OCI-LY1 (cell line): ENCODE results near the gene KLK7.

Experiments
- H2AFZ ChIP-seq: fragments of 200-600 bp; sonication (generic), shearing (Covaris generic); 2 replicates; pipeline ENCODE4 v1.6.0; 2014; ENCODE audit warnings: antibody characterized with exemption, mild to moderate bottlenecking, low read length
- H3F3A ChIP-seq: fragments of 200-600 bp; sonication (generic), shearing (Covaris generic); 2 replicates; pipeline ENCODE4 v1.6.0; 2014; ENCODE audit warnings: mild to moderate bottlenecking, antibody characterized with exemption, low read length, moderate library complexity; ENCODE audit not compliant: insufficient read depth
- H3K27ac ChIP-seq: fragments of 200-600 bp; sonication (generic); 2 replicates; pipeline ENCODE4 v1.5.1; 2014; ENCODE audit warnings: low read length, mixed run types, mild to moderate bottlenecking, low read depth; ENCODE audit not compliant: poor library complexity, severe bottlenecking
- H3K27me3 ChIP-seq: fragments of 200-600 bp; sonication (generic); 2 replicates; pipeline ENCODE4 v1.6.0; 2014; ENCODE audit warnings: antibody characterized with exemption, mild to moderate bottlenecking, low read length, moderate library complexity; ENCODE audit not compliant: insufficient read depth
- H3K36me3 ChIP-seq: fragments of 200-600 bp; sonication (generic); 2 replicates; pipeline ENCODE4 v1.6.1; 2014; ENCODE audit warnings: mild to moderate bottlenecking, antibody characterized with exemption, low read length, moderate library complexity, mixed read lengths; ENCODE audit not compliant: insufficient read depth
- H3K4me1 ChIP-seq: fragments of 200-600 bp; sonication (generic); 2 replicates; pipeline ENCODE4 v1.5.1; 2014; ENCODE audit warnings: mild to moderate bottlenecking, low read length, moderate library complexity; ENCODE audit not compliant: insufficient read depth, severe bottlenecking
- H3K4me2 ChIP-seq: fragments of 200-600 bp; sonication (generic), shearing (Covaris generic); 2 replicates; pipeline ENCODE4 v1.6.1; 2014; ENCODE audit warnings: low read length
- H3K4me3 ChIP-seq: fragments of 200-600 bp; sonication (generic); 2 replicates; pipeline ENCODE4 v1.5.1; 2014; ENCODE audit warnings: low read length, low read depth, mild to moderate bottlenecking, mixed read lengths; ENCODE audit not compliant: poor library complexity, severe bottlenecking
- H3K79me2 ChIP-seq: fragments of 200-600 bp; shearing (Covaris generic); 2 replicates; pipeline ENCODE4 v1.6.1; 2016; ENCODE audit warnings: mixed run types, low read length, mixed read lengths; ENCODE audit not compliant: insufficient read depth
- H3K9ac ChIP-seq: fragments of 200-600 bp; sonication (generic), shearing (Covaris generic); 2 replicates; pipeline ENCODE4 v1.6.1; 2014; ENCODE audit warnings: mild to moderate bottlenecking, low read length, mixed read lengths
- H3K9me2 ChIP-seq: fragments of 200-600 bp; sonication (generic), shearing (Covaris generic); 2 replicates; pipeline ENCODE4 v1.6.1; 2014; ENCODE audit warnings: low read depth, mild to moderate bottlenecking, low read length, mixed read lengths
- H3K9me3 ChIP-seq: fragments of 200-600 bp; shearing (Covaris generic); 2 replicates; pipeline ENCODE4 v1.6.1; 2014; ENCODE audit warnings: low read length, mixed read lengths
- H4K20me1 ChIP-seq: fragments of 200-600 bp; sonication (generic), shearing (Covaris generic); 2 replicates; pipeline ENCODE4 v1.6.0; 2016; ENCODE audit warnings: mild to moderate bottlenecking, low read length; ENCODE audit not compliant: insufficient read depth
- EZH2 ChIP-seq: fragments of 200-600 bp; sonication (generic), shearing (Covaris generic); IDR thresholded peaks from 2 replicates; pipeline ENCODE4 v1.8.0; 2017; ENCODE audit warnings: borderline replicate concordance, mixed run types, mild to moderate bottlenecking, antibody characterized with exemption, low read length, moderate library complexity, mixed read lengths
- TF ChIP-seq, protein P1 (sequence below): fragments of 200-600 bp; sonication (generic), shearing (Covaris generic); IDR thresholded peaks from 2 replicates; pipeline ENCODE4 v1.5.1; 2017; ENCODE audit warnings: mild to moderate bottlenecking, antibody characterized with exemption, low read length, moderate library complexity, mixed read lengths

The KLK7 gene

DNA sequence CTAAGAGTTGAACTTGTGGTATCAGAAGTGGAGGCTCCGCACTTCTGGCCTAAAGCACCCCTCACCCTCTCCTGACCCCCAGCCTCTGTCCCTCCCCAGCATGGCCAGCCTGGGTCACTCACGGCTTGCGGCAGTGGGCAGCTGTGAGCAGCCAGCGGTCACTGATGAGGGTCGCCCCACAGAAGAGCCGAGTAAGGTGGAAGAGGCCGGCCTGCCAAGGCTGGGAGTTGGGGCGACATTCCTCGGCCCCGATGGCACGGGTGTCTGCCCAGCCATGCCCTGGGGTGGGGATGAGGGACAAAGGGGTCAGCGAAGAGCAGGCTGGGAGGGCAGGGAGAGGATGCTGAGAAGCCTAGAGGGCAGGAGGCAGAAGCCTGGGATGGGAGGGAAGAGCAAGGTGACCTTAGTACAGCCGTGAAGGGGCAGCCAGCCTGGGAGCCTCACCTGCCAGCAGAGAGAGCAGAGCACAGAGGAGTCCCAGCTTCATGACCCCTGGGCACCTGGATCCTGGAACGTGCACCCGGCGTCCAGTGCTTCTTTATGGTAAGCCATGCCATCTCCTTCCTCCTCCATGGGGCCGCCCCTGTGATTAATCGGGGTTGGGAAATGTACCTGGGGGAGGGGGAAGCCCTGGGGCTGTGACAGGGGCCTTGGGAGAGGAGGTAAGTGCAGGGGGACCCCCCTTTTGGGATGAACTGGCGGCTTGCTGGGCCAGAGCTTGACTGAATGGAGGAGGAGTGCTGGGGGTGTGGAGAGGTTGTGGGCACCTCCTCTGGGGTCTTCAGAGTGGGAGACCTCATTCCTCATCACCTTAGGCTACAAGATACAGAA, 25.6 kb upstream of the KLK7 start:
- no peaks in the 10 kb centered on the region for H3K4me1 ChIP-seq
- H3K4me2 ChIP-seq = no peak overlapping the region
- H3K9me3 ChIP-seq = no peaks in the 10 kb centered on the region
- H3K36me3 ChIP-seq = no peaks in the 10 kb centered on the region
- no peak overlapping the region for H3K27ac ChIP-seq
- H3K79me2 ChIP-seq = no peaks in the 10 kb centered on the region
- H3K4me3 ChIP-seq = no peak overlapping the region
- H3K9me2 ChIP-seq = no peaks in the 10 kb centered on the region
- no peak overlapping the region for H2AFZ ChIP-seq
- TF ChIP-seq, protein P1, sequence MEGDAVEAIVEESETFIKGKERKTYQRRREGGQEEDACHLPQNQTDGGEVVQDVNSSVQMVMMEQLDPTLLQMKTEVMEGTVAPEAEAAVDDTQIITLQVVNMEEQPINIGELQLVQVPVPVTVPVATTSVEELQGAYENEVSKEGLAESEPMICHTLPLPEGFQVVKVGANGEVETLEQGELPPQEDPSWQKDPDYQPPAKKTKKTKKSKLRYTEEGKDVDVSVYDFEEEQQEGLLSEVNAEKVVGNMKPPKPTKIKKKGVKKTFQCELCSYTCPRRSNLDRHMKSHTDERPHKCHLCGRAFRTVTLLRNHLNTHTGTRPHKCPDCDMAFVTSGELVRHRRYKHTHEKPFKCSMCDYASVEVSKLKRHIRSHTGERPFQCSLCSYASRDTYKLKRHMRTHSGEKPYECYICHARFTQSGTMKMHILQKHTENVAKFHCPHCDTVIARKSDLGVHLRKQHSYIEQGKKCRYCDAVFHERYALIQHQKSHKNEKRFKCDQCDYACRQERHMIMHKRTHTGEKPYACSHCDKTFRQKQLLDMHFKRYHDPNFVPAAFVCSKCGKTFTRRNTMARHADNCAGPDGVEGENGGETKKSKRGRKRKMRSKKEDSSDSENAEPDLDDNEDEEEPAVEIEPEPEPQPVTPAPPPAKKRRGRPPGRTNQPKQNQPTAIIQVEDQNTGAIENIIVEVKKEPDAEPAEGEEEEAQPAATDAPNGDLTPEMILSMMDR = no peak
- TF ChIP-seq EZH2 = no peak
- no peak overlapping the region for H3K9ac ChIP-seq
- H3F3A ChIP-seq = no peaks in the 10 kb centered on the region
- no peaks in the 10 kb centered on the region for H4K20me1 ChIP-seq
- no peaks in the 10 kb centered on the region for H3K27me3 ChIP-seq

DNA sequence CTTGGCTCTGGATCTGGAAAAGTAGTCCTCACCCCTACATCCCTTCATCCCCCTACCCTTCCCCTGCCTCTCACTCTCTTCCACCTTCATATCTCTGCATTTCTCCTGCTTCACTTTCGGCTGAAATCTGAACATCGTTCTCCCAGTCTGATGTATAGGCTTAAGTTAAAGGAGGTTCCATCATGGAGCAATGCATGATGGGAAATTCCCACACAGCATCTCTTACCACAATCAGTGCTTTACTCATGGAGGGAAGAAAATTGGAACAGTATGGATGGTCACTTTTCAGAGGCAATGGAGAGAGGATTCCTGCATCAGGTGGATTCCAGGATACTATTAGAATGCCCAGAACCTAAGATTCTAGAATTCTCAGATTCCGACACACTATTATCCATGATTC, 23.8 kb upstream of the KLK7 start:
- no peak overlapping the region for H3K4me3 ChIP-seq
- H3K4me2 ChIP-seq = no peak overlapping the region
- H2AFZ ChIP-seq = no peak overlapping the region
- H4K20me1 ChIP-seq = no peaks in the 10 kb centered on the region
- H3K9ac ChIP-seq = no peak overlapping the region
- no peaks in the 10 kb centered on the region for H3K9me2 ChIP-seq
- H3K4me1 ChIP-seq = no peaks in the 10 kb centered on the region
- H3K79me2 ChIP-seq = no peaks in the 10 kb centered on the region
- no peak for TF ChIP-seq EZH2
- TF ChIP-seq, protein P1 = no peak
- H3K27me3 ChIP-seq = no peaks in the 10 kb centered on the region
- no peaks in the 10 kb centered on the region for H3K9me3 ChIP-seq
- no peaks in the 10 kb centered on the region for H3K36me3 ChIP-seq
- no peaks in the 10 kb centered on the region for H3F3A ChIP-seq
- H3K27ac ChIP-seq = no peak overlapping the region

DNA sequence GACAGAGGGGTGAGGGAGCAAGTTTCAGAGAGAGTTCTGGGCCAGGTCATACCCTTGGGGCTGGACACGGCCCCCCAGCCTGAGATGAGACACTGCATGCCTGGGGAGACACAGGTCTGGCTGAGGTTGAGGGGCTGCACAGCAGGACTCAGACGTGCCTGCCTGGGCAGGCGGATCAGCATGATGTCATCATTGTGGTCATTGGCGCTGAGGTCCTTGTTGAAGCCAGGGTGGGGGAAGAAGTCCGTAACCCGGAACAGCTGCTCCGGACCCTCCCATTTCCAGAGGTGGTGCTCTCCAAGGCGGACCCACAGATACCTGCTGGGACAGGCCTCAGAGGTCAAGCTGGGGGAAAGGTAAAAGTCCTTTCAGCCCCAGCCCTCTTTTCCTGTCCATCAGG, 22.7 kb upstream of the KLK7 start:
- Histone ChIP-seq H3K27ac (no peak overlapping the region), H3K36me3 (no peaks in the 10 kb centered on the region), H3K9me2 (no peaks in the 10 kb centered on the region), H3K27me3 (no peaks in the 10 kb centered on the region), H2AFZ (no peak overlapping the region), H3K4me3 (no peak overlapping the region), H3K4me2 (no peak overlapping the region), H3K4me1 (no peaks in the 10 kb centered on the region), H3F3A (no peaks in the 10 kb centered on the region), H3K79me2 (no peaks in the 10 kb centered on the region), H3K9me3 (no peaks in the 10 kb centered on the region), H4K20me1 (no peaks in the 10 kb centered on the region), H3K9ac (no peak overlapping the region)
- TF ChIP-seq EZH2 = no peak
- TF ChIP-seq, protein P1 = no peak
